GM19043 (cell line): ENCODE measurements around the gene FAIM2.
"Not testable (repeated sequence)": the region's sequence is repeated elsewhere in the genome, so short reads cannot be mapped to it uniquely, and the experiment has no call there.

ENCODE experiments used
- ATAC-seq: cut with Tn5 transposase; IDR thresholded peaks from one replicate; pipeline ENCODE4 v1.9.1; 2021; ENCODE audit warnings: low read depth; ENCODE audit not compliant: unreplicated experiment

Gene FAIM2

GRCh38 chr12:49882851-49883464, 20.7 kb downstream of the FAIM2 start:
- no peak for ATAC-seq

- ATAC-seq = no peak
Observed at GRCh38 chr12:49882248-49882850, 21.4 kb downstream of the FAIM2 start.

GRCh38 chr12:49881415-49882247, 22.1 kb downstream of the FAIM2 start:
- ATAC-seq = no peak

GRCh38 chr12:49880756-49881414, 22.8 kb downstream of the FAIM2 start:
- ATAC-seq = no peak

- not testable (repeated sequence) for ATAC-seq
Observed at GRCh38 chr12:49879065-49879464, 24.6 kb downstream of the FAIM2 start.

- ATAC-seq = no peak
Observed at GRCh38 chr12:49878021-49878420, 25.7 kb downstream of the FAIM2 start.

GRCh38 chr12:49877066-49877465, 26.6 kb downstream of the FAIM2 start:
- no peak for ATAC-seq

GRCh38 chr12:49876070-49876469, 27.6 kb downstream of the FAIM2 start:
- ATAC-seq = no peak

DNA sequence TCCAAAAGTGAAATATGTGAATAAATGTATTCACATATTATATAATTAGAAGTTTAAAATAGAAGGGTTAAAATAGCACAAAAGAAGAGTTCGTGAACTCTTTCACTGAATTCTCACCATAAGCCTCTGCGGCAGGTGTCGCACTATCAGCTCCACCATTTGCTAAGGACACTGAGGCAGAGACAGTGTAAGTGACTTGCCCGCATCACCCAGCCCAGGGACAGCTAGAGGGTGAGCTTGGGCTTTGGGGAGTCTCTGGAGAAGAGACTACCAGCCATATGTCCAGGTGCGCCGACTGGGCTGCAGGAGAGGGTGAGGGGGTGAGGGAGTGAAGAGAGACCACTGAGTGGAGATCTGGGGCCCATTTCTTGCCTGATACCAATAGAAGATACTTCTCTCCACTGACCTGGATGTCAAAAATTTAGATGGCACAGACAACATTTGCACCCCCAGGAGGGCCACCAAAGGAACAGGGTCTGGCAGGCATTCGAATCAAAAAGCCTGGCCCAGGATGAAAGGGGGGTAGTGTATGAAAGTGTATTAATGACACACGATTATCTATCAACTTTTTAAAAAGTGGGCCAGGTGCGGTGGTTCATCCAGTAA, 28.5 kb downstream of the FAIM2 start:
- ATAC-seq = no peak

GRCh38 chr12:49874142-49874897, 29.4 kb downstream of the FAIM2 start:
- no peak for ATAC-seq

DNA sequence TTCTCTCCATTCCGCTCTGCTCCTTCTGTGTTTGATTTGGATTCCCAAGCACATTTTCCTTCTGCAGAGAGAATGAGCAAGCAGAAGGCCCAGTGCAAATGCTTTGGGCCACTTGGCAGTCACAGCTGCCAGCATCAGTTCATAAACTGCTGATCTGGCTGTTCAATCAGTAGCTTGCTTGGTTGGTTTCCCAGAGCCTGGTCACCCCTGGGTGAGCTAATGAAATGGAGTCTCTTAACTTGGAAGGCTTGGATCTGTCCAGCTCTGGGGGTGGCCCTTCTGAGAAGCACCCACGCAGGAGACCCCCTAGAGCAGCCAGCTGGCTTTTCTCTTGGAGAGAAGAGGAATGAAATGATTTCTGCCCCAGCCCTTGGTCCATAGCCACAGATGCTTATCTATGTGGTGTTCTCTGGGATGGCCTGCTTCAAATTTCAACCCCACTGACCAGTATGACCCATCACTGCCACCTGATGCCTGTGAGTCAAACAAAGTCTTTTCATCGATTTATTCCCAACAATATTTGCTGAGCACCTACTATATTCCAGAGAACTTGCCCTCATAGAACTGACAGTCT, 30.3 kb downstream of the FAIM2 start:
- ATAC-seq = no peak

GRCh38 chr12:49872781-49873181, 30.9 kb downstream of the FAIM2 start:
- no peak for ATAC-seq

DNA sequence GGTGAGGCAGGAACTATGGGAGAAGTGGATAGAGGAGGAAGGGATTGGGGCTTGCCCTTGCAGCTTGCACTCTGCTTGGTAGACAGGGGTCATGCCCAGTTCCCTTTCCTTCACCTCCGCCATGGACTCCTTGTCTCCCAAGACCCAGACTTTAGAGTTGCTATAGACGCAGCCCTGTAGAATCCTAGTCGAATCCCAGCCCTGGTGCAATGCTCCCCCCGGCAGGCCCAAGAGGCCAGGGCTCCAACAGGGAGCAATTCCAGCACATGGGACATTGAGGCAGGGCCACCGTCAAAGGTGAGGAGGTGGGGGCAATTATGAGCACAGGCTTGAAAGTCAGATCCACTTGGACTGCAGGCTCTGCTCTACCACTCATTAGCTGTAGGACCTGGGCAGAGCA, 31.3 kb downstream of the FAIM2 start:
- ATAC-seq = no peak

GRCh38 chr12:49871811-49872251, 31.9 kb downstream of the FAIM2 start:
- ATAC-seq = not testable (repeated sequence)

DNA sequence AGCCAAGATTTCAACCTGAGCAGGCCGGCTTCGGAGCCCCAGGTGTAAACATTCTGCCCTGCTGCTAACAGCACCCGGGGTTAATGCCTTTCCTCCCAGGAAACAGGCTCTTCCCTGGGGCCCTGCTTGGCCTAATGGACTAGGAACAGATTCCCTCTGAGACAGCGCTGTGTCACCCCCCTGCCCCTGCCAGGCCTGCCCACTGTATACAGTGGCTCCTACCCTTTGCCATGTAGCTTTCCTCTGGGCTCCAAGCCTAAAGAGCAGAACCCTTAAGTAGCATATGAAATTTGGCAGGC, 32.5 kb downstream of the FAIM2 start:
- ATAC-seq = no peak

- ATAC-seq = no peak
Observed at GRCh38 chr12:49870501-49871262, 33.0 kb downstream of the FAIM2 start.

DNA sequence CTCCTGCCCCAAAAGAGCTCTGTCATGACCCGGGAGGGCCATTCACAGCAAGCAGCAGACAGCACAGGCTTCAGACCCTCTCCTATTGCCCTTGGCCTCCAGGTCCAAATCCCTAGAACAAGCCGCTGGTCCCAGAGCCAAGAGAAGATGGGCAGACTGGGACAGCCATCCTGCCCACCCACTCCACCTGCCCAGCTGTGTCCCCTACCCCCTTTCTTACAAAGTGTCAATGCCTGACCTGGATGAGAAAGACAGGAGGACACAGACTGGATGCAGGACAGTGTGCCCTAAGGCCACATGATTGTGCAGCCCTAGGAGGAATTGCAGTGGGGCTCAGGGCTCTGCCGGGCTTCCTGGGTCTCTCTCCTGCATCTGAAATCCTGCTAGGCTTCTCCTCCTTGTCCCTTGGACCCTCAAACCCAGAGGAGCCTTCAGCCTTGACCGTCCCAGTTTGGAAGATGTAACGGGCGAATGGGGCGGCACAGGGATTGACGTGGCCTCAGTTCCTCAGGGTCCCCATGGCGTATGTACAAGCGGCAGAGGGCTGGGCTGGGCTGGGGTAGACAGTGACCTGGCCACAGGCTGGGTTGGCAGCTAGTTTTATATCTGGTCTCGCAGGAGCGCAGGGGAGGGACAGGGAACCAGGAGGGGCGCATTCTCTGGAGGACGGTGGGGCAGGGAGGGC, 33.7 kb downstream of the FAIM2 start:
- no peak for ATAC-seq

DNA sequence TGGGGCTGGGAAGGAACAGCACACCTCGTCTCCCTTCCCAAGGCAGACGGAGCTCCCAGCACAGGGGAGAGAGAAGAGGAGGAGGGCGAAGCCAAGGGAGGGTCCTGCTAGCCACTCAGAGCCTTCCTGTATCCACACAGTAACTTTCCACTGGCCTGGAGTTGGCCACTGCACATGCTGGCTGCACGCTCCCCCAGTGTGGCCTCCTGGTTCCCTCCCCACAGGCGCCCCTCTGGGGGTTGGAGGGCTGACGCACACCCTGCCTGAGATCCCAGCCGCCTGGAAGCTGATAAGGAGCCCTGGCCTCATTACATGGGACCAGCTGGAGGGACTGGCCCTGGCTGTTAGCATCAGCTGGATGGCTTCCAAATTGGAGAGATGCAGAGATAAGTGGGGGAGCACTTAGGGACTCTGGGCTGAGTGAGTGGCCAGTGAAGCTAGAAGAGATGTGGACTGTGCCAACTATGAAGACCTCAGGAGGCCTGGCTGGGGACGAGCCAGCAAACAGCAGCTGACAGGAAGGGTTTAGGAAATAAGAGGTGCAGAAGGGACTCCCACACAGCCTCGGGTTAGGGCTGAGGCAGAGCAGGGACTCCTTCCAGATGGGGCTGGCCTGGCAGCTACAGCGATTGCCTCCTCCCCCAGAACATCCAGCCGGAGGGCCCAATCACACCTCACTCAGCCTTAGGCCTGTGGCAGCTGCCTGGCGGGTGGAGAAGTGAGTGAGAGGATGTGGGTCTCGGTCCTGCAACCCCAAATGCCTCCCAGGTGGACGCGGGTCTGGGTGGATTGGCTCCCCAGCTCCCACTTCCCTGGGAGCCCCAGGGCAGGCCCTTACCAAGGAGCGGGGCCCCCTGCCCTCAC, 34.5 kb downstream of the FAIM2 start:
- no peak for ATAC-seq
